ENCODE results near the gene AKIRIN2. TPM values are rescaled to one million over a fixed set of nuclear protein-coding genes. Genes with fewer than 3 reads are reported as not detected.
A peak's percentile ranks its signal among the peaks of the same experiment; 100 is the strongest.

The AKIRIN2 gene
- total and polyA plus RNA-seq, 4 donors: 11.0 to 18.8 (median 14.4) TPM

DNA sequence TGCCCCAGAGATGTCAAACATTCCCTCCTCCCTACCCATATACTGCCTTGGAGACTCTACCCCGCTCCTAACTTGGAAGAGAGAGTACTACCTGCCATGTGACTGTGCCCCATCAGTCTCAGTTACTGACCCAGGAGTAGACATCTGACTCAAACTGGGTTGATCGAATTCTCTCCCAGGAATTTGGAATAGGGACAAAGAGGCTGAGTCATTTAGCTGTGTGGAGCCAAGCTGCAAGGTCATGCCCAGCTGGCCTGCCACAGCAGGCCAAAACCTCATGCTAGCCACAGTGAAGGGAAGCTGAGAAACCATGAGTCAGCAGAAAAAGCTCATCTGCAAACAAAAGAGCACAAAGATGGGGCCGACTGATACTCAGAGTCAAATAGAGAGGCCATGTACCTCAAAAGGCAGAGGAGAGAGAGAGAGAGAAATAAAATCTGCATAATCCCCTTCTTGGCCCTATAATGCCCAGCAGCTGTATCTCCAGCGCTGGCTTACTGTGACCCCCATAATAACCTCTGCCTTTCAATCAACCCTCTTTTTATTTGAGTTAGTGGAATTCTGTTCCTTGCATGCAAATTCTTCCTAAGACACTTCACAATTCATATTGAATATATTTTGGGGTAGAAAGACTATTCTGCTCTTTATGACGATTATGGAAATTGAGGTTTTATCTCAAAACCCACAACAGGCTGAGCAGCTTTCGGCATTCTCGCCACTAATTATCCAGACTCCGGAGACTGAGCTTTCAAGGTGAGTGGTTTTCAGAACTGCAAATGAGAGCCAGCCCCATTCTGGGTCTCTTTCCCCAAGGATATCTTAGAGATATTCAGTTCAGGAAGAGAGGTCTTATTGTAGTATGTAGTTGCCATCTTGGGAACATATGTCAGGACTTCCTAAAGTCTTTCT, 21.4 kb upstream of the AKIRIN2 start:
- Histone ChIP-seq H3K9me3 (ENCODE audit: control insufficient read depth in 4 of 4, low read length in 3 of 4) (no peaks in the 10 kb centered on the region), H3K4me1 (ENCODE audit: control insufficient read depth in 4 of 4, insufficient read depth in 4 of 4, low read length in 3 of 4) (peaks cover 3 to 14% (median 8%) of the 10 kb centered on the region in 4 donors), H3K9ac (ENCODE audit: low read depth in 1 of 2, low read length in 2 of 2) (no peak overlapping the region), H3K27me3 (ENCODE audit: control insufficient read depth in 4 of 4, insufficient read depth in 4 of 4, low read length in 3 of 4) (no peaks in the 10 kb centered on the region), H3K4me3 (ENCODE audit: low read depth in 1 of 3, low read length in 3 of 3) (no peak overlapping the region), H3K27ac (ENCODE audit: low read depth in 1 of 2, low read length in 2 of 2) (peak overlapping the region; percentile 62 to 87), H3K36me3 (ENCODE audit: control insufficient read depth in 4 of 4, insufficient read depth in 3 of 4, low read depth in 1 of 4, low read length in 3 of 4) (no peaks in the 10 kb centered on the region)
- 62% methylated on average over 8 of the region's 8 CpGs for WGBS
- no peak for DNase-seq (ENCODE audit: low spot score)
- TF ChIP-seq HNF4A (conservative IDR thresholded peaks at IDR 0.05) (peak; percentile 81 to 86), RXRA (IDR thresholded peaks at IDR 0.05) (peak; percentile 90 to 95), HNF4G (IDR thresholded peaks at IDR 0.05) (peak; percentile 46), REST (IDR thresholded peaks at IDR 0.05) (peak; percentile 71), YY1 (IDR thresholded peaks at IDR 0.05) (peak; percentile 94), FOXA2 (IDR thresholded peaks at IDR 0.05) (no peak), TAF1 (conservative IDR thresholded peaks at IDR 0.05) (peak; percentile 33), JUND (IDR thresholded peaks at IDR 0.05) (peak; percentile 97 to 99), EGR1 (IDR thresholded peaks at IDR 0.05; ENCODE audit: low read depth in 2 of 2) (peak in 1 of 2 donors; percentile 53), MAX (IDR thresholded peaks at IDR 0.05) (peak; percentile 93), GABPA (IDR thresholded peaks at IDR 0.05 in 1 of 2, conservative IDR thresholded peaks at IDR 0.05 in 1 of 2) (peak in 1 of 2 donors; percentile 29), FOXA1 (IDR thresholded peaks at IDR 0.05) (peak; percentile 40), CTCF (IDR thresholded peaks at IDR 0.05; ENCODE audit: low read depth, low read length, missing input control) (no peak), ATF3 (IDR thresholded peaks at IDR 0.05) (peak; percentile 93), NR2F2 (IDR thresholded peaks at IDR 0.05) (peak; percentile 54), RAD21 (IDR thresholded peaks at IDR 0.05) (peak; percentile 60 to 68), SP1 (IDR thresholded peaks at IDR 0.05) (peak; percentile 82)
- TF ChIP-seq, protein P1, sequence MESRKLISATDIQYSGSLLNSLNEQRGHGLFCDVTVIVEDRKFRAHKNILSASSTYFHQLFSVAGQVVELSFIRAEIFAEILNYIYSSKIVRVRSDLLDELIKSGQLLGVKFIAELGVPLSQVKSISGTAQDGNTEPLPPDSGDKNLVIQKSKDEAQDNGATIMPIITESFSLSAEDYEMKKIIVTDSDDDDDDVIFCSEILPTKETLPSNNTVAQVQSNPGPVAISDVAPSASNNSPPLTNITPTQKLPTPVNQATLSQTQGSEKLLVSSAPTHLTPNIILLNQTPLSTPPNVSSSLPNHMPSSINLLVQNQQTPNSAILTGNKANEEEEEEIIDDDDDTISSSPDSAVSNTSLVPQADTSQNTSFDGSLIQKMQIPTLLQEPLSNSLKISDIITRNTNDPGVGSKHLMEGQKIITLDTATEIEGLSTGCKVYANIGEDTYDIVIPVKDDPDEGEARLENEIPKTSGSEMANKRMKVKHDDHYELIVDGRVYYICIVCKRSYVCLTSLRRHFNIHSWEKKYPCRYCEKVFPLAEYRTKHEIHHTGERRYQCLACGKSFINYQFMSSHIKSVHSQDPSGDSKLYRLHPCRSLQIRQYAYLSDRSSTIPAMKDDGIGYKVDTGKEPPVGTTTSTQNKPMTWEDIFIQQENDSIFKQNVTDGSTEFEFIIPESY (IDR thresholded peaks at IDR 0.05): peak; percentile 77
